ENCODE measurements around the gene TMEM132D.

DNA sequence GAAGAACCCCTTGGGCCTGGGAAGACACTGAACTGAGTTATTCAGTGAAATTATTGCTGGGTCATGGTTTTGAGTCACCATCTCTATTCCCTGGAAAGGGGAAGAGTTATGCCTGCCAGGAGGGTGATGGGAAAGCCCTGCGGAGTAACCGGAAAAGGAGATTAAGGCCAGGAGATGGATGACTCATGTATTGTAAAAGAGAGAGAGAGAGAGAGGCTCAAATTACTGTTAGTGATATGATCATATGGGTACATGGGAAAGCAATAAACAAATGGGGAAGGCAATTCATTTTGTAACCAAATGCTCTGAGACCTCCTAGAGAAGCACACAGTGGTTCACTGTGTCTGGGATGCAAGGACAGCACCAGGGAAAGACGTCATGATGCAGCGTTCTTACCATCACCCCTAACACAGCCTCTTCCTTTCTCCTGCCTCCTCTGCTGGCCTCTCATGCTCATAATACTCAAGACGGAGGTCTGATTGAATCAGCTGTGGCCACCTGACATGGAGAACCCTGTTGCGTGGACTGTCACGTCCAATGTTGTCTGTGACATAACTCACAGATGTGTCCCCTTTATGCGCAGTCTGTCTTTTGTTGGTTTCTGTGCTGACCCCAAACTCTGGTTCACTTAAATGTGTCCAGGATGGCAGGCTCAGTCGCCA, 243.7 kb downstream of the TMEM132D start:
- TF ChIP-seq, protein P1, sequence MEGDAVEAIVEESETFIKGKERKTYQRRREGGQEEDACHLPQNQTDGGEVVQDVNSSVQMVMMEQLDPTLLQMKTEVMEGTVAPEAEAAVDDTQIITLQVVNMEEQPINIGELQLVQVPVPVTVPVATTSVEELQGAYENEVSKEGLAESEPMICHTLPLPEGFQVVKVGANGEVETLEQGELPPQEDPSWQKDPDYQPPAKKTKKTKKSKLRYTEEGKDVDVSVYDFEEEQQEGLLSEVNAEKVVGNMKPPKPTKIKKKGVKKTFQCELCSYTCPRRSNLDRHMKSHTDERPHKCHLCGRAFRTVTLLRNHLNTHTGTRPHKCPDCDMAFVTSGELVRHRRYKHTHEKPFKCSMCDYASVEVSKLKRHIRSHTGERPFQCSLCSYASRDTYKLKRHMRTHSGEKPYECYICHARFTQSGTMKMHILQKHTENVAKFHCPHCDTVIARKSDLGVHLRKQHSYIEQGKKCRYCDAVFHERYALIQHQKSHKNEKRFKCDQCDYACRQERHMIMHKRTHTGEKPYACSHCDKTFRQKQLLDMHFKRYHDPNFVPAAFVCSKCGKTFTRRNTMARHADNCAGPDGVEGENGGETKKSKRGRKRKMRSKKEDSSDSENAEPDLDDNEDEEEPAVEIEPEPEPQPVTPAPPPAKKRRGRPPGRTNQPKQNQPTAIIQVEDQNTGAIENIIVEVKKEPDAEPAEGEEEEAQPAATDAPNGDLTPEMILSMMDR (conservative IDR thresholded peaks at IDR 0.05; ENCODE audit: low read length) = no peak
- TF ChIP-seq EZH2phosphoT487 (IDR thresholded peaks at IDR 0.05; ENCODE audit: borderline replicate concordance, low read depth, low read length) = no peak

Data from OCI-LY7 (cell line).